ENCODE measurements around the gene SLC39A9.

The SLC39A9 gene

GRCh38 chr14:69443296-69443805 is 44.9 kb downstream of the SLC39A9 start:
- in situ Hi-C loops (cut with MboI; ENCODE audit: low sequenced_read_pairs, unreplicated experiment), result no loop called here
- no peak for DNase-seq (ENCODE audit: low spot score)
- no peak for TF ChIP-seq CTCF (IDR thresholded peaks at IDR 0.05; ENCODE audit: borderline replicate concordance, control extremely low read depth, extremely low read depth, insufficient read depth, missing control alignments)

GRCh38 chr14:69449216-69449615 is 50.7 kb downstream of the SLC39A9 start:
- no peak for DNase-seq (ENCODE audit: low spot score)
- no peak for TF ChIP-seq CTCF (IDR thresholded peaks at IDR 0.05; ENCODE audit: borderline replicate concordance, control extremely low read depth, extremely low read depth, insufficient read depth, missing control alignments)
- in situ Hi-C loops (cut with MboI; ENCODE audit: low sequenced_read_pairs, unreplicated experiment), result no loop called here

GRCh38 chr14:69451941-69452340 is 53.4 kb downstream of the SLC39A9 start:
- DNase-seq (ENCODE audit: low spot score), result no peak
- TF ChIP-seq CTCF (IDR thresholded peaks at IDR 0.05; ENCODE audit: borderline replicate concordance, control extremely low read depth, extremely low read depth, insufficient read depth, missing control alignments), result no peak
- in situ Hi-C loops (cut with MboI; ENCODE audit: low sequenced_read_pairs, unreplicated experiment), result no loop called here

- DNase-seq (ENCODE audit: low spot score), result no peak
- in situ Hi-C loops (cut with MboI; ENCODE audit: low sequenced_read_pairs, unreplicated experiment), result no loop called here
- TF ChIP-seq CTCF (IDR thresholded peaks at IDR 0.05; ENCODE audit: borderline replicate concordance, control extremely low read depth, extremely low read depth, insufficient read depth, missing control alignments), result no peak
Measured at GRCh38 chr14:69458350-69458749, 59.9 kb downstream of the SLC39A9 start.

GRCh38 chr14:69459122-69459521 is 60.6 kb downstream of the SLC39A9 start:
- no peak for TF ChIP-seq CTCF (IDR thresholded peaks at IDR 0.05; ENCODE audit: borderline replicate concordance, control extremely low read depth, extremely low read depth, insufficient read depth, missing control alignments)
- no peak for DNase-seq (ENCODE audit: low spot score)
- in situ Hi-C loops (cut with MboI; ENCODE audit: low sequenced_read_pairs, unreplicated experiment), result no loop called here

- peak; percentile 70 for DNase-seq (ENCODE audit: low spot score)
- TF ChIP-seq CTCF (IDR thresholded peaks at IDR 0.05; ENCODE audit: borderline replicate concordance, control extremely low read depth, extremely low read depth, insufficient read depth, missing control alignments), result peak; percentile 69
- in situ Hi-C loops (cut with MboI; ENCODE audit: low sequenced_read_pairs, unreplicated experiment), result loop anchor here (5.0 kb wide), 1 partner anchor 208 kb away; no protein-coding TSS in a partner anchor
Measured at GRCh38 chr14:69460093-69460701, 61.7 kb downstream of the SLC39A9 start.
